GM18519 (cell line): ENCODE data around the gene TRAF4.
A peak's percentile ranks its signal among the peaks of the same experiment; 100 is the strongest.
"Not testable (repeated sequence)": the region's sequence is repeated elsewhere in the genome, so short reads cannot be mapped to it uniquely, and the experiment has no call there.

Source experiments
- ATAC-seq: cut with Tn5 transposase; IDR thresholded peaks from one replicate; pipeline ENCODE4 v1.9.1; 2021; ENCODE audit warnings: mild to moderate bottlenecking, moderate library complexity; ENCODE audit not compliant: unreplicated experiment, low FRiP score

The TRAF4 gene

GRCh38 chr17:28728364-28729200 is 15.2 kb upstream of the TRAF4 start, which contains the start of gene NEK8:
TSS of gene NEK8 (plus strand) at chr17:28728788. CDS start at chr17:28728814, 26 bp downstream.
- peak; percentile 25 for ATAC-seq

- no peak for ATAC-seq
Measured at GRCh38 chr17:28729950-28730330, 13.9 kb upstream of the TRAF4 start.

DNA sequence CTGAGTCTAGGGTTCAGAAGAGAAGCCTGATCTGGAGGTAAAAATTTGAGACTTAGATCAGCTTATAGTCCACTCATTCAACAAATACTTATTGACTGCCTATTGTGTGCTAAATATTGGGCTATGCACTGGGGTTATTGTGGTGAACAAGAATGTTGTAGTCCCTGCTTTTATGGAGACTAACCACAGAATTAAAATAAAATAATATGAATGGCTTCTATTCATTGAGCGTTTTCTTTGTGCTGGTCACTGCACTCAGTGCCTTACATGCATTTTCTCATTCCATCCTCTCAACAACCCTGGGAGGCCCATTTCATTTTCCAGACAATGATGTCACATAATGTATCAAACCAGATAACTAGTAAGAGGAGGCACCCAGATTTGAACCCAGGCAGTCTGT is 10.5 kb upstream of the TRAF4 start:
- no peak for ATAC-seq

- no peak for ATAC-seq
Measured at GRCh38 chr17:28734712-28735241, 9.0 kb upstream of the TRAF4 start.

GRCh38 chr17:28735242-28735722 is 8.5 kb upstream of the TRAF4 start:
- ATAC-seq, result no peak

- ATAC-seq, result not testable (repeated sequence)
Measured at GRCh38 chr17:28735913-28736769, 7.7 kb upstream of the TRAF4 start.

DNA sequence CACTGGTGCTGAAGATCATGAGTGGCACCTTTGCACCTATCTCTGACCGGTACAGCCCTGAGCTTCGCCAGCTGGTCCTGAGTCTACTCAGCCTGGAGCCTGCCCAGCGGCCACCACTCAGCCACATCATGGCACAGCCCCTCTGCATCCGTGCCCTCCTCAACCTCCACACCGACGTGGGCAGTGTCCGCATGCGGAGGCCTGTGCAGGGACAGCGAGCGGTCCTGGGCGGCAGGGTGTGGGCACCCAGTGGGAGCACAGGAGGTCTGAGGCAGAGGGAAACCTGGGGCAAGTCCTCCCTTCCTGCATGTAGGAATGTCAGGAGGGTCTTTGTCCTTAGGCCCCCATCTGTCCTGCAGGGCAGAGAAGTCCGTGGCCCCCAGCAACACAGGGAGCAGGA is 6.5 kb upstream of the TRAF4 start:
- no peak for ATAC-seq

DNA sequence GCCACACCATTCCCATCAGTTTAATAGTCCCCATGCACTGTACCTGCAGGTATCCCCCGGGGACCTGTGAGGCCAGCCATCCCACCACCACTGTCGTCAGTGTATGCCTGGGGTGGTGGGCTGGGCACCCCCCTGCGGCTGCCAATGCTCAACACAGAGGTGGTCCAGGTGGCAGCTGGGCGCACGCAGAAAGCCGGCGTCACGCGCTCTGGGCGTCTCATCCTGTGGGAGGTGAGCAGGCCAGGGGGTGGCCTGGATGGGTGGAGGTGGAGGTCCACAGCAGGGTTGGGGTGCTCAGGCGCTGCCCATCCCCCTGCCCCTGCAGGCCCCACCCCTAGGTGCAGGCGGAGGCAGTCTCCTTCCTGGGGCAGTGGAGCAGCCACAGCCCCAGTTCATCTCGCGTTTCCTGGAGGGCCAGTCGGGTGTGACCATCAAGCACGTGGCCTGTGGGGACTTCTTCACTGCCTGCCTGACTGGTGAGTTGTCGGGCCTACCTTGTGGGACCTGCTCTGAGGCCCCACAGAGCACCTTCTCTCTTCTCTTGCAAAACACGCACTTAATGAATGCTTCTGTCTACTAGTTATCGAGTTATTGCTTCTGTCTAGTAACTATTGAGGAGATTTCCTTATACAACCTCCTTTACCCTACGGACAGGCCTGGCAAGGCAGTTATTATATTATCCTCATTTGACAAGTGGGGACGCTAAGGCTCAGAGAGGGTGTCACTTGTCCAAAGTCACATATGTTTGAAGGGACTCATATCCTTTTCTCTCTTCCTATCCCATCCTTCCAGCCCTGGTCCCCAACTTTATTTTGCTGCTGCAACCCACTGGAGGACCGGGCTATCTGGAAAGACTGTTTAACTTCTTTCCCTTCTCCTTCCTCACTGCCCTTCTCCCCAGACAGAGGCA is 5.8 kb upstream of the TRAF4 start:
- no peak for ATAC-seq

GRCh38 chr17:28738680-28739384 is 5.0 kb upstream of the TRAF4 start:
- ATAC-seq, result no peak

DNA sequence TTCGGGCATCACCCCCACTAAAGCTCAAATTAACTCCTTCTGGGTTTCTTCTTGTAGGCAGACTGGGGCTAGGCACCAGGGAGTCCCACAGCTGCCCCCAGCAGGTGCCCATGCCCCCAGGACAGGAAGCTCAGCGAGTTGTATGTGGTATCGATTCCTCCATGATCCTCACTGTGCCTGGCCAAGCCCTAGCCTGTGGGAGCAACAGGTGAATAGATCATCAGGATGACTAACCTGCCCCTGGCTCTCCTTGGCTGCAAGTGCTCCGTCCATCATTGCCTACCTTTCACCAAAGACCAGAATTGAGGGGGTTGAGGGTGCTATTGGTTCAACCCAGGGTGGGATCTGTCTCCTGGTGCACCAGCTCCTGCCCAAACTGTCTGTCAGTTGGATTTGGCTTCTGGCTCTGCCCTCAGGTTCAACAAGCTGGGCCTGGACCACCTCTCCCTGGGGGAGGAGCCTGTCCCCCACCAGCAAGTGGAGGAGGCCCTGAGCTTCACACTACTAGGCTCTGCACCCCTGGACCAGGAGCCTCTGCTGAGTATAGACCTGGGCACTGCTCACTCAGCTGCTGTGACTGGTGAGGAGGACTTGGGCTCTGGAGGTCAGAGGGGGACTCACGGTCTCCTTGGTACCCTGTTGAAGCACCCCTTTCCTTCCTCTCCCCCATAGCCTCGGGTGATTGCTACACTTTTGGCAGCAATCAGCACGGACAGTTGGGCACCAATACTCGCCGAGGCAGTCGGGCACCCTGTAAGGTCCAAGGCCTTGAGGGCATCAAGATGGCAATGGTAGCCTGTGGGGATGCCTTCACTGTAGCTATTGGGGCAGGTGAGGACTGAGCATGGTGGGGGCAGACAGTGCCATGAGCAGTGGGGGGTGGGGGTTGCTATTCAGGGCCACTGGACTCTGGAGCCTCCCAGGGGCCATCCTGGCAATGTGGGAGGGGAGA is 3.1 kb upstream of the TRAF4 start:
- no peak for ATAC-seq

DNA sequence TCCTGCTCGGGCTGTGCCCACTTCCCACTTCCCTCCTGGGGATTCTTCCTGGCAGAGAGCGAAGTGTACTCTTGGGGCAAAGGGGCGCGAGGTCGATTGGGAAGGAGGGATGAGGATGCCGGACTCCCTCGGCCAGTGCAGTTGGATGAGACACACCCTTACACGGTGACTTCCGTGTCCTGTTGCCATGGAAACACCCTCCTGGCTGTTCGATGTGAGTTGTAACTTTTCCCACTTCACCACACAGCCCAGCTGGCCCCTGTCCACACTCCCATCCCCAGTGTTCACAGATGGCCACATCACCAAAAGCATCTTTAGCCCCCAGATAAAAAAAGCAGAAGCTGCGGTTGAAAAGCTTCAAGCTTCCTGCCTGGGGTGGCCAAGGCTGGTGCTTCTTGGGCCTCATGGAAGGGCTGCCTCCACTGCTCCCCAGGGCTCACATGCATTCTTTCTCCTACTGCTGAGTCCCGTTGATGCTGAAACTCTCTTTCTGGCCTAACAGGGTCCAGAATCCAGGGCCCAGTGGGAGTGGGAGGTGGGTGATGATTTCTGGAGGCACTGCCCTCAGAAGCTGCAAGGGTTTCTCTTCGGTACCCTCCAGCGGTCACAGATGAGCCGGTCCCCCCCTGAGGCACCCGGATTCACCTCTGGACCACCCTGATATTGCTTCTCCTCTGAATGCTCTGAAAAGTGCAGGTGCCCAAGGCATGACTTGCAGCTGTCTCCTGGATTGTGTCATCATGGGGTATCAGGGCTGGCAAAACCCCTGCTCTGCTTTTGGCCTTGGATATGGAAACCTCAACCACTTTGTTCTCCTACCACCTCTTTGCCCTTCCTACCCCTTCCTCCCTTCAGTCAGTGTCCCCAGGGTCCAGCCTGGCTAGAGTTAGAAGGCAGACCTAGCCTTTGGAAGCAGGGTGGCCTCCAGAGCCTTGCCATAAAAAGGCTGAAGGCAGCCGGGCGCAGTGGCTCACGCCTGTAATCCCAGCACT is 2.2 kb upstream of the TRAF4 start:
- ATAC-seq, result no peak

DNA sequence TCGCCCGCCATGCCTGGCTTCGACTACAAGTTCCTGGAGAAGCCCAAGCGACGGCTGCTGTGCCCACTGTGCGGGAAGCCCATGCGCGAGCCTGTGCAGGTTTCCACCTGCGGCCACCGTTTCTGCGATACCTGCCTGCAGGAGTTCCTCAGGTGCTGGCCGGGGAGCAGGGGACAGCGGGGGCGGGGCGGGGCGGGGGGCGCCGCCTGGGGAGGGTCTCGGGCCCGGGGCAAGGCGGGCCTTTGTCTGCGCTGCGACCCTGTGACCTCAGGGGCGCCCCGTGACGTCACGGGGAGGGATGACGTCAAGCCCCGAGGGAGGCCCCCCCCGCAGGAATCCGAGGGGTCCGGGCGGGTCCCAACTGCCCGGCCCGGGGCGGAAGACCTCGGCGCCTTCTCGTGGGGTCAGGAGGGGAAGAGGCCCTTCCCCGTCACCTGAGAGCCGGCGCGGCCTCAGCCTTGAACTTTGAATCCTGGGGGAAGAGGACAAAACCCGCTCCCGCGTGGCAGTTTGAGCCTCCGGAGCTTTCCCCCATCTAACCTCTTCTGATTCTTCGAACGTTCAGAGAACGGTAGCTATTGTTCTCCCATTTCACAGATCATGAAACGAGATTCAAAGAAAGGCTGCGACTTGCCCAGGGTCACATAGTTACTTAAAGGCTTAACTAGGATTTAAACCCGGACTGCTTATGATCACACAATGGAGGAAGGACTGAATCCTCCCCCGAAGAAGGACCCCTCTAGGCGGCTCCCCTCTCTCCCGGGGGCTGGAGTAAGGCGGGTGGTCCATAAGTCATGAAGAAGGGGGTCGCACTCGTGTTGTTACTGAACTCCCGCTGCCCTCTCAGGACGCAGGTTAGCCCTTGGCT is 527 bp downstream of the TRAF4 start:
- no peak for ATAC-seq

DNA sequence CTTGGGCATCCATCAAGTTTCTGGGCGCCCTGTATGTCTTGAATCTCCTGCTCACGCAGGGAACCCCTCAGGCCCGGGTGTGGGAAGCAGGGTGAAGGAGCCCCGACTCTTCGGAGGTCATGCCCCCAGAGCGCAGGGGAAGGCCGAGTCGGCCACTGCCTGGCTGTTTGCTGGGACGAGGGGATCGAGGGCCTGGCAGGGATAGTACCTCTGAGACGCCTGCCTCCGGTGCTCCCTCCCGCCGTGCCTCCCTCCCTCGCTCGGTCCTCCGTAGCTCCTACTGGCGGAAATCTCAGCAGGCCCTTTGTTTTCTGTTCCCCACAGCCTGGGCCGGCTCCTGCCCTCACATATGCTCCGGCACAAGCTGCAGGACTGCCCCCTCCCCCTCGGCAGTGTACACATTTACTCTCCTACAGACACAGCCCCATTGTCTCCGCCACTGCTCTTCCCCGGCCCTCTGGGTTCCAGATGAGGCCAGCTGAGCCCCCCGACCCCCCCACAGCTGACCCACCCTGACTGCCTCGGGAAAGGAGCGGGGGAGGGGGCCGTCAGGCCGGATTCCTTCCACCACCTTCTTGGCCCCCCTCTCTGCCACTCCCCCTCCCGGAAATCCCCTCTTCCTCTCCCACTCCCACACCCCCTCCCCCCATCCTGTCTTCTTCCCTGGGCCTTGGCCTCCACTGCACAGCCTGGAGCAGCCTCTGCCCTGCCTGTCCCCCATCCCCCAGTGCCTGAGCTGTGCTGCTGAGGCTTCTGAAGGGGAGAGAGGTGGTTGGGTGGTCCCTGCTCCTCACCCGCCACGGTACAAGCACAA is 1.4 kb downstream of the TRAF4 start:
- ATAC-seq, result no peak

GRCh38 chr17:28745786-28746411 is 2.1 kb downstream of the TRAF4 start:
- ATAC-seq, result no peak

- ATAC-seq, result no peak
Measured at GRCh38 chr17:28746611-28747050, 2.8 kb downstream of the TRAF4 start.
